HFFc6 (cell line): ENCODE data around the gene CDH5. TPM values are rescaled to one million over a fixed set of nuclear protein-coding genes. Genes with fewer than 3 reads are reported as not detected.
"Not testable (repeated sequence)": the region's sequence is repeated elsewhere in the genome, so short reads cannot be mapped to it uniquely, and the experiment has no call there.

Source experiments
- DNase-seq: peaks from one replicate; pipeline ENCODE4 v3.0.0-alpha.2; 2018
- H3K27ac Mint-ChIP-seq: 2 replicates; pipeline ENCODE4 v1.8.0; 2020; ENCODE audit warnings: mild to moderate bottlenecking, mixed read lengths
- H3K27me3 Mint-ChIP-seq: 2 replicates; pipeline ENCODE4 v1.8.0; 2021; ENCODE audit warnings: mild to moderate bottlenecking, moderate library complexity, mixed read lengths; ENCODE audit not compliant: insufficient read depth
- H3K36me3 Mint-ChIP-seq: 2 replicates; pipeline ENCODE4 v1.8.0; 2021; ENCODE audit warnings: low read depth, mixed read lengths
- H3K4me1 Mint-ChIP-seq: 2 replicates; pipeline ENCODE4 v1.8.0; 2020; ENCODE audit warnings: low read depth, mixed read lengths
- H3K4me3 Mint-ChIP-seq: 2 replicates; pipeline ENCODE4 v1.8.0; 2020; ENCODE audit warnings: mild to moderate bottlenecking, moderate library complexity, mixed read lengths
- H3K9me3 Mint-ChIP-seq: 2 replicates; pipeline ENCODE4 v1.8.0; 2020; ENCODE audit warnings: mild to moderate bottlenecking, mixed read lengths
- CTCF ChIP-seq: fragments of 200-600 bp; sonication (generic); IDR thresholded peaks from 2 replicates; pipeline ENCODE4 v1.5.0; 2021; ENCODE audit warnings: antibody characterized with exemption, mild to moderate bottlenecking
- total RNA-seq, 6 experiments: library from RNA; stranded (reverse); fragmentation: NEBNext Ultra II Directional; extraction: Animal tissue kit (Norgen Biotek cat#: 25700); gene quantifications; 2 replicates in 1 of 6; 3 replicates in 5 of 6; pipeline ENCODE4 v1.2.3, GENCODE V29; 2021

Gene CDH5
- total RNA-seq, 6 experiments from 2014 or later, result not detected

GRCh38 chr16:66325717-66326376, 40.6 kb upstream of the CDH5 start:
- Mint-ChIP-seq H3K36me3 (no peaks in the 10 kb centered on the region), H3K27me3 (peaks cover 40% of the 10 kb centered on the region), H3K27ac (no peak overlapping the region), H3K4me3 (no peak overlapping the region), H3K4me1 (no peaks in the 10 kb centered on the region), H3K9me3 (no peaks in the 10 kb centered on the region)
- no peak for DNase-seq
- no peak for TF ChIP-seq CTCF

- H3K4me3 Mint-ChIP-seq, result no peak overlapping the region
- H3K36me3 Mint-ChIP-seq, result no peaks in the 10 kb centered on the region
- no peak for TF ChIP-seq CTCF
- H3K27ac Mint-ChIP-seq, result no peak overlapping the region
- H3K9me3 Mint-ChIP-seq, result no peaks in the 10 kb centered on the region
- H3K4me1 Mint-ChIP-seq, result no peaks in the 10 kb centered on the region
- DNase-seq, result no peak
- peaks cover 34% of the 10 kb centered on the region for H3K27me3 Mint-ChIP-seq
These were observed 39.4 kb upstream of the CDH5 start for GRCh38 chr16:66326991-66327513.

DNA sequence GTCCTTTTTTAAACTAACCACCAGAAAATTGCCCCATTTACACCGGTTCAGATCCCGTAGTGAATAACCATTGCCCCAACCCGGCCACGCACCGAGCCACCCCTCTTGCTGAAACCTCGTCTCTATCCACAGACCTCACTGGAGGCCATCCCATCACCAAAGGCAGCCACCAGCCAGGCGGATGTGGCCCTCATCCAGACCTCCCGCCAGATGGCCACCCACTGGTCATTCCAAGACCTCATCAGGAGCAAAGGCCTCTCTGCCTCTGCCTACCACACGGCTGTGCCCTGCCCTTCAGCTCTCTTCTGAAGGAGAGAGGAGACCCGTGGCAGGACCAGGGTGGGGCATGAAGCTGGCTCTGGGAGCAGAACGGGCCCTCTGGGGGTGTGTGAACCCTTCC, 38.2 kb upstream of the CDH5 start:
- Mint-ChIP-seq H3K27me3 (peaks cover 35% of the 10 kb centered on the region), H3K36me3 (no peaks in the 10 kb centered on the region), H3K4me3 (no peak overlapping the region), H3K4me1 (no peaks in the 10 kb centered on the region), H3K9me3 (no peaks in the 10 kb centered on the region), H3K27ac (no peak overlapping the region)
- no peak for DNase-seq
- no peak for TF ChIP-seq CTCF

GRCh38 chr16:66331464-66331863, 35.0 kb upstream of the CDH5 start:
- not testable (repeated sequence) for H3K36me3 Mint-ChIP-seq, H3K27ac Mint-ChIP-seq, DNase-seq, H3K4me1 Mint-ChIP-seq, H3K4me3 Mint-ChIP-seq, H3K9me3 Mint-ChIP-seq
- H3K27me3 Mint-ChIP-seq, result peaks cover 50% of the 10 kb centered on the region

- TF ChIP-seq CTCF, result no peak
- no peak overlapping the region for H3K27ac Mint-ChIP-seq
- no peak for DNase-seq
- H3K4me3 Mint-ChIP-seq, result no peak overlapping the region
- peaks cover 4% of the 10 kb centered on the region for H3K9me3 Mint-ChIP-seq
- peaks cover 58% of the 10 kb centered on the region for H3K27me3 Mint-ChIP-seq
- no peaks in the 10 kb centered on the region for H3K36me3 Mint-ChIP-seq
- no peaks in the 10 kb centered on the region; the same call in 1 of the 2 replicates for H3K4me1 Mint-ChIP-seq
These were observed 33.6 kb upstream of the CDH5 start for GRCh38 chr16:66332634-66333610.
